GM18499 (cell line): ENCODE measurements around the gene EEF2.

Source experiments
- ATAC-seq: cut with Tn5 transposase; IDR thresholded peaks from one replicate; pipeline ENCODE4 v1.9.1; 2021; ENCODE audit warnings: moderate number of reproducible peaks; ENCODE audit not compliant: insufficient read depth, unreplicated experiment

EEF2 gene

DNA sequence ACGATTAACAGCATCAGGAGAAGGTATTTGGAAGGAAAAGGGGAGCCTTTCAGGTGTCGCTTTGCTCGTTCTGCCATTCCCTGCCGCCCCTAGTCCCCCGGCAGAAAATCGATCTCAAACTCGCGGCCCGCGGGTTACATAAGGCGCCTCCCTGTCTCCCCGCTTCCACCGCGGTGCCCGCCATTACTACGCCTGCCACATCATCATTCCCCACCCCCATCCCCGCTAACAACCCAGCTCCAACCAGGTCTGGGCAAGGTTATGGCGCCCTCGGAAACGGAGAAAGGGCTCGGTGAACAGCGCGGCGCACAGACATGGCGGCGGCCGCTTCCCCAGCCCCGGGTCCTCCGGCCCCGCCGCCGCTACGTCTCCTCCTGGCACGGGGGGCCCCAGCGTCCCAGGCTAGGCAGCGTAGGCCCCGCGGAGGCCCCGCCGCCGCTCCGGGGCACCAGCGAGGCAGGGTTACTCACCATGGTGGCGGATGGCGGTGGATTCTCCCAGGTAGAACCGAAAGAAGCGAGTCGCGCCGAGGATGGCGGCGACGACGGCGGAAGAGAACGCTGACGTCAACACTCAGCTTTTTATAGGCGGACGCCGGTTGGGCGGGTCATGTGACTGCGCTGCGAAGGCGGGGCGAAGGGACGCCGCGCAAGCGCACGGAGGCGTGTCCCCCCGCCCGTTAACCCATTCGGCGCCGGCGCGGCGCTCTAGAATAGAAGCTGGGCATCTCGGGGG, at the start of gene EEF2:
Gene EEF2, minus strand, starts transcription at position 556 of the 735 bp plus-strand sequence. Its CDS starts 83 bp downstream, at position 473.
- no peak for ATAC-seq

DNA sequence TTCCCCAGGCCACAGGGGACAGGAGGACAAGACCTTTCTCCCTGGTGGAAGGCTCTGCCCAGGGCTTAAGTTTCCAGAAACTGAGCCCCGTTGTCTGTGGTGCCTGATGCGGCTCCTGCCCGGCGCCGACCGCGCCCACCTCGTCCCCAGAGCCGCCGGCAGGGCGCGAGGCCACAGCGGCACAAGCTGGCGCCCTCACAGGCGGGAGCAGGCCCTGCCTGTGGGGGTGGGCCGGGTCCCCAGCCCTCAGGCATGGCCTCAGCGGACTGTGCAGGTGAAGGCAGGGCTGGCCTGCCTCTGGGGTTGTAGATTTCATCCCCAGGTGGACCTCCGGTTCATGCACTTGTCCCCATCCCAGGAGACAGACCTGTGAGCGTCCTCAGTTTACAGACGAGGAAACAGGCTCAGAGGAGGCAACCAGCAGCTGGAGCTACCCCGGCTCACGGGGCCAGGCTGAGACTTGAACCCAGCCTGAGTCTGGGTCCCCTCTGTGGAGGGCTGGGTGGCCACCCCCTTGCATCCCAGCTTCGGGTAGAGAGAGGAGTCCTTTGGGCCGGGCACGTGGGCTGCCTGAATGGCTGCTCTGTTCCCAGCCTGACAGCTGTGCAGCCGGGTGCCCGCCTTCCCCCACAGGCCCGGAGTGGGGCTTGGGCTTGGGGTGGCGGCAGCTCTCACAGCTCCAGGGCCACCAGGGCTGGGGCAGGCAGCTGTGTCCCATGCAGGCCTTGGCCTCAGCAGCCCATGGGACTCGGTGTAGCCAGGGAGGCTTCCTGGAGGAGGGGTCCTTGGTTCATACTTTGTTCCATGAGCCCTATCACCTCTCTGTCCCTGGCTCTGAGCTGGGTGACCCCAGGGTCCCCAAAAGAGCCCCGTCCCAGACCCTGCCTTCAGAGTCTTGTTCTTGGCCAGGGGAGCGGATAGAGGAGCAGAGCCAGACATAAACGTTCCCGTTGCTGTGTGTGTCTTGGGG, 49.1 kb upstream of the EEF2 start:
- no peak for ATAC-seq

DNA sequence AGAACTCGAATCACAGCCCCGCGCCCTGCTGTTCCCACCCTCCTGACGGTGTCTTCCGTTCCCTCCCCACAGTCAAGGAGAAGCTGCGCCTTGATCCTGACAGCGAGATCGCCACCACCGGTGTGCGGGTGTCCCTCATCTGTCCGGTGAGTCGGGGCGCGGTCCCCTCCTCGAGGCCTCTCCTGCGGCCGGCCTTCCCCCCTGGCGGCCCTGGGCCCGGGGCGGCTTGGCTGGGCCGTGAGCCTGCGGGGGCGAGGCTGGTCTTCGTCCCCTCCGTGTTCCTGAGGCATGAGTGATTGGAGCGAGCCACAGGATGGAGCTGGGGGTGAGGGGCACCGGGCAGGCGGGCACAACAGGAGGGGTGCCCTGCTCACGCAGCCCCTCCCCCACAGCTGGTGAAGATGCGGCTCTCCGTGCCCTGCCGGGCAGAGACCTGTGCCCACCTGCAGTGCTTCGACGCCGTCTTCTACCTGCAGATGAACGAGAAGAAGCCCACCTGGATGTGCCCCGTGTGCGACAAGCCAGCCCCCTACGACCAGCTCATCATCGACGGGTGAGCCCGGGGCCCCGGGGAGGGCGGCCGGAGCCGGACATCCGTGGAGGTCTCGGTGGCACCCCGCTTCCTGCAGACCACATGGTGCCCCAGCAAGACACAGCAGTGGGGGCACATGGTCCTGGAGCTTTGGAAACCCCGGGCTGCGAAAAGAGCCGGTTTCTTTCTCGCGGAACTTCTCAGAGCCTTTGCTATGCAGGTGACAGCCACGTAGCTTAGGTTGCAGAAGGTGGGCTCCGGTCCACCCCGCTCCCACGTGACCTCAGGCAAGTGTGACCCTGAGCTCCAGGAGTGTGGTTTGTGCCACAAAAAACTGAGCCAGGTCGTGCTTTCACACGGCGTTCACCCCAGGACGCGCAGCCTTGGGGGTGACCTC, 48.0 kb upstream of the EEF2 start:
- ATAC-seq: no peak

DNA sequence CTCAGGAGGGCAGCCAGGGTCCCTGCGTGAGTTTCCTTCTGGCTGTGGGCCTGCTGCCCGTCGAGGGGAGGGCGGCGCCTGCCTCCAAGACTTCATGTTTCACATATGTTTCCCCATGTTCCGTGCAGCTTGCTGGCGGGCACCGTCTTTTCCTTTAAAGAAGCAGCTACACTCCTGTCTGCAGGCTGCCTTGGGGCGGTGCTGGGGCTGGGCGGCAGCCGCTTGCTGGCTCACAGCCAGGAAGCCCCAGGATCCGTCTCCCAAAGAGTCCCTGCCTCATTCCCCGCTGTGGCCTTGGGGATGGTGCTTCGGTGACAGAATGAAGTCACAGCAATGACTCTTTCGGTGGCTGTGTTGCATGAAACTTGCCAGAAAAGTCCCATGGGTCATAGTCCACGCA, 47.2 kb upstream of the EEF2 start:
- no peak for ATAC-seq

DNA sequence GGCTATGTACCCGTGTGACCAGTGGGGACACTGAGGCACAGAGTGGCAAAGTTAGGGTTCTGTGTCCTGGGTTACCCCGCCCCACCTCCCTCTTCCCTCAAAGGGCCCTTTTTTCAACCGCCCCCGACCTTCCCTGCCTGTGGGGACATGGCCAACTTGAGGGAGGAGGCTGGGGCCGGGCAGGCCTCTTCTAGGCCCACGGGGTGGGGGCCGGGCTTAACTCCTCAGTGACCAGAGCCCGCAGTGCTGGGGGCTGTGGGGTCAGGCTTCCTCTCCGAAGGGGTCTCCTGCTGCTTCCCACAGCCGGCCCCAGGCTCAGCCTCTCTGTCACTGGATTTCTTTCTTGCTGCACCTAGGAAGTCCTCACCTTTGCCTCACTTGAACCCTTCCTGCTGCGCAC, 46.2 kb upstream of the EEF2 start:
- ATAC-seq: no peak

DNA sequence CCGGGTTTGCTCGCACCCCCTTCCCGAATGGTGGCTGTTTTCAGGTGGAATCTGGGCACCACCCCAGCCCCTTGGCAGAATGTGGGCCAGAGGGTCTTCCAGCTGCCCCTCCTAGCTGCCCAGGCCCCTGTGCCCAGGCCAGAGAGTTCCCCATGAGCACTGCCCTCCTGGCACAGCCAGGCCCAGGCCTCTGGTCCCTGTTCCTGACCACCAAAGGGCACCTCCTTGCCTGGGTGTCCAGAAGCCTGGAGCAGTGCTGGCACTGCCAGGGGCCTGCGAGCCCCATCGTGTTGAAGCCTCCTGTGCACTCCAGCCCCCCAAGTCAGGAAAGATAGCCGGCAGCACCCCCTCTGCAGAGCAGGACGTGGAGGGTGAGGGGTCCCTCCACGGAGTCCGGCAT, 45.7 kb upstream of the EEF2 start:
- no peak for ATAC-seq

DNA sequence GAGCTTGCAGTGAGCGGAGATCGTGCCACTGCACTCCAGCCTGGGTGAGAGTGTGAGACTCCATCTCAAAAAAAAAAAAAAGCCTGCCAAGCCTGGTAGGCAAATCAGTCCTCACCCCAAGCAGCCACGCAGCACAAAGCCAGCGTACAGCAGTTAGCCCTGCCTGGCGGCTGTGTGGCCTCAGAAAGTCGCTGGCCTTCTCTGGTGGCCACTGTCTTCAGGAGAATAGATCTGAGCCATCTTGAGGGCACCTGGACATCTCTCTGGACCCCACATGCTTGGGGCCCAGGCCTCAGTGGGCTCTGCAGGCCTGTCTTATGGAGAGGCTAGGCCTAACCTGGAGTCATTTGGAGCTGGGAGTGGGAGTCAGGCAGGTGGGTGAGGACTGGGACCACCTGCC, 45.3 kb upstream of the EEF2 start:
- ATAC-seq: no peak

DNA sequence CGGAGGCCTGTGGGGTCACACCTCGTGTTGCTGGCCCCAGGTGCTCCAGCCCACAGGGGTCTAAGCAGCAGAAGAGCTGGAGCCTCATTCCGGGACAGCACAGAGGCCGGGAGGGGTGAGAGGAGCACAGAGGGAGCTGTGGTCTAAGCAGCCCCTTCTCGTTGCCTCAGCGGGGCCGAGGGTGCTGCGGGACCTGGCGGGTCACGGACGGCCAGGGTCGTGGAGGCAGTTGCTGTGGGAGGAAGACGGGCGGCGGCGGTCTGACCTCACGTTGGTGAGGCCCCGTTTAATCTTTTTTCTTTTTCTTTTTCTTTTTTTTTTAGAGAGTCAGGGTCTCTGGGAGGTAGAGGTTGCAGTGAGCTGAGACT, 44.0 kb upstream of the EEF2 start:
- no peak for ATAC-seq

DNA sequence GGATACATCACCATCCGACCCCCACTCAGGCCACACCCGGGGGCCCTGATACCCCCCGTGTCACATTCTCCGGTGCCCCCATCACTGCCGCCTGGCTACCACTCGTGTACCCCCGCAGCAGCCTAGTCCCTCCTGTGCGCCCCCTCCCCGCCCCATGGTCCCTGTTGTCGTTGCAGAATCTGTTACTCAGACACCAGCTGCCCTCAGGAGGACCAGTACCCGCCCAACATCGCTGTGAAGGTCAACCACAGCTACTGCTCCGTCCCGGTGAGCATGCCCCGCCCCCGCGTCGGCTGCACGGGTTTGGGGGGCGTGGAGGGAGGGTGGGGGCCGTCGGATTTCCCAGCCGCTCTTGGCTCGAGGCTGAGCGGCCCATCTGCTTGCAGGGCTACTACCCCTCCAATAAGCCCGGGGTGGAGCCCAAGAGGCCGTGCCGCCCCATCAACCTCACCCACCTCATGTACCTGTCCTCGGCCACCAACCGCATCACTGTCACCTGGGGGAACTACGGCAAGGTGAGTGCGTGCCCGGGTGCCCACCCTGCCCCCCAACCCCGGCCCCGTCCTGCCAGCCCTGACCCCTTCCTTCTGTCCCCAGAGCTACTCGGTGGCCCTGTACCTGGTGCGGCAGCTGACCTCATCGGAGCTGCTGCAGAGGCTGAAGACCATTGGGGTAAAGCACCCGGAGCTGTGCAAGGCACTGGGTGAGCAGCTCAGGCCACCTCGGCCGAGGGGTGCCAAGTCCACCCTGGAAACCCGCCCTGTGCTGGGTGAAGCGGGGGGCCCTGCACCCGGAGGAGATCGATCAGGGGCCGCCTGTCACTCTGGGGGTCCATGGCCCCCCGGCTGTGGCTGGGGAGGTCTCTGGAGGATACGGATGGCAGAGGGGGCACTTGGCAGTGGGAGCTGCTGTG, 43.3 kb upstream of the EEF2 start:
- no peak for ATAC-seq

DNA sequence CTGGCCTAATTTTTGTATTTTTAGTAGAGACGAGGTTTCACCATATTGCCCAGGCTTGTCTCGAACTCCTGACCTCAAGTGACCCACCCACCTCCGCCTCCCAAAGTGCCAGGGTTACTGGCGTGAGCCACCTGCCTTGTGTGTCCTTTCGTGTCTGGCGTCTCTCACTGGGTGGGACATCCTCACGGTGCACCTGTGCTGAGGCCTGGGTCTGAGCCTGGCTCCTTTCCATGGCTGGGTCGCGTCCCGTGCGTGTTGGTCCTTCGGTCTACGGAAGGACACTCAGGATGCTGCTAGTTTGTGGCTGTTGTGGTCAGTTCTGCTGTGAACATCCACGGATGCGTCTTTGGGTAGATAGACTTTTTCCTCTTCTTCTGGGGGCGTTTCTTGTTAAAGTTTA, 41.9 kb upstream of the EEF2 start:
- ATAC-seq: no peak

DNA sequence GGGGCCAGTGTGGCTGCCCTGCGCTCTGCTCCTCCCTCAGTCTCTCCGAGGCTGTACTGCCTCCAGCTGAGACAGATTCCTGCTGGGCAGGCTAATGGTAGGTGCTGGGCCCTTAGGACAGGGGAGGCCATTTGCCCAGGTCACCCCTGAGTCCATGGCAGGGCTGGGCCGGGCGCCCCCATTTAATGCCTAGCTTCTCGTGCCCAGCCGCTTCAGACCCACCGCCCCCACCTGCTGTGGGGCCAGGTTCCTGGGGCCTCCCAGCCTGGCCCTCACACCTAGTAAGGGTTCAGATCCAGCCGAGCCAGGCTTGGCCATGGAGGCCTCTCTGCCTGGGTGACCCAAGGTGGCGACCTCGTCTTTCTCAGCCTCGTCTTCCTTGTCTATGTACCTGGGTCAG, 40.1 kb upstream of the EEF2 start:
- ATAC-seq: no peak

DNA sequence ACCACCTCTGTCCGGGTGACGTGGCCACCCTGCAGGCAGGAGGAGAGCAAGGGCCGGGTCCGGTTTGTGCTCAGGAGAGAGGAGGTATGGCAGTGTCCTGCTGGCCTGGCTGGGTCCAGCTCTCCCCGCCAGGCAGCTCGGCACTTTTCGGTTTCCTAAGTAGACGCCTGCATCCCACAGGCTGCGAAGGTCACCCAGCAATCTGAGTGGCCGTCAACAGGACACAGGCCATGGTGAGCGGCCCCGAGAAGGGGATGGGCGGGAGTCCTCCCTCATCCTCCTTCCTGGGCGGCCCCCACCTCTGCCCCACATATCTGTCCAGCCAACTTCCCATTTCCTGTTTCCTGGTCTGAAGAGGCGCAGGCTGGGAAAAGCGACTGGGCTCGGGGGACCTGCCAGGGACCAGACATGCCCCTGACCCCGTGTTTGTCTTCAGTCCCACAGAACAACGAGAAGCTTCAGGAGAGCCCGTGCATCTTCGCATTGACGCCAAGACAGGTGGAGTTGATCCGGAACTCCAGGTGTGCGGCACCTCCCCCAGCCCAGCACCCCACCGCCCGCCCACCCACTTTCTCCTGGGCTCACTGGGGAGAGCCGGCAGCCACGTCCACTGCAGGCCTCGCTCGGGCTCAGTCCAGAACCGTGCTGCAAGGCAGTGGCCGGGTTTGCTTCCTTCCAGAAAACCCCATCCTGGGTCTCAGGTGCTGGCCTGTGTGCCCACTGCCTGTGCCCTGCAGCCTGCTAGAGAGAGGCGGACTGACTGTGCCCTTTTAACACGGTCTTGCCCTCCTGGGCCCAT, 38.5 kb upstream of the EEF2 start:
- ATAC-seq: no peak

DNA sequence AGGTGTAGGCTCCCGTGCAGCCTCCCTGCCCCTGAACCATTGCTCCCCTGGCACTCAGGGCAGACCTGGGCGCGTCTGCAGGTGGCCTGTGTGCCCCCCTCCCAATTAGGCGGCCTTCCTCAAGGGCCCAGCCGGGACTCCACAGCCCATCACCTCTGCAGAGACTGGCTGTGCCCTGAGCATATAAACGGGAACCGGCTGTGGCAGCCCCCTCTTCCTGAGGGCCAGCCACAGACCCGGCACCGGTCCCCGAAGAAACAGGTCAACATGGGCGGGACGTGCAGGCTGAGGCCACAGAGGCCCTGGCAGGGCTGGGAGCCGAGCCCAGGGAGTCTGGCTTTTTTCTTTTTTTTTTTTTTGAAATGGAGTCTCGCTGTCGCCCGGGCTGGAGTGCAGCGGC, 34.3 kb upstream of the EEF2 start:
- no peak for ATAC-seq

DNA sequence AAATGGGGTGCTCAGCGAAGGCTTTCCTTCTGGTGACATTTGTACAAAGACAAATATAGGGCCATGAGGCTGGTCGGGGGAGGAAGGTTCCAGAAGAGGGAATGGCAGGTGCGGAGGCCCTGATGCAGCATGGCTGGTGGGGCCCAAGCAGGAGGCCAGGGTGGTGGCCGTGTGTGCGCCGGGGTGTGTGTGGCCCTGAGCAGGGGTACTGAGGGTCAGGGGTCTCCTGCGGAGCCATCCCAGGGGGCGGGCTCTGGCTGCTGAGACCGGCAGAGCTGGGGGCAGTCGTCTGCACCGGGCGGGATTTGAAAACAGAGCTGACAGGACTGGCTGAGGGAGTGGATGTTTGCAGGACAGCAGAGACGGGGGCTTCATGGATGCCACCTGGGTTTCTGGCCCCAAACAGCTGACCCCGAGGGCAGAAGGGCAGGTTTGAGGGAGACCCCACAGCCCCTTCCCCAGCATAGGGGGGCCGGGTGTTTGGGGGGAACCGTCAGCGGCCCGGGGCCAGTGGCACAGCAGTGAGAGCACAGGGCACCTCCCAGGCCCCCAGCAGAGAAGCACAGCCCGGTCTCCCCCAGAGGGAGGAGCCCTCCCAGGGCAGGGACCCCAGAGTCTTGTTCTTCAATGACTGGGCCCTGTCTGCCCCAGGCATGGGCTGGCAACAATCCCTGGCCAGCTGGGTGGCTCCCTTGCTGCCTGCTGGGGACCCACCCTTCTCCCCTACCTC, 33.7 kb upstream of the EEF2 start:
- no peak for ATAC-seq

DNA sequence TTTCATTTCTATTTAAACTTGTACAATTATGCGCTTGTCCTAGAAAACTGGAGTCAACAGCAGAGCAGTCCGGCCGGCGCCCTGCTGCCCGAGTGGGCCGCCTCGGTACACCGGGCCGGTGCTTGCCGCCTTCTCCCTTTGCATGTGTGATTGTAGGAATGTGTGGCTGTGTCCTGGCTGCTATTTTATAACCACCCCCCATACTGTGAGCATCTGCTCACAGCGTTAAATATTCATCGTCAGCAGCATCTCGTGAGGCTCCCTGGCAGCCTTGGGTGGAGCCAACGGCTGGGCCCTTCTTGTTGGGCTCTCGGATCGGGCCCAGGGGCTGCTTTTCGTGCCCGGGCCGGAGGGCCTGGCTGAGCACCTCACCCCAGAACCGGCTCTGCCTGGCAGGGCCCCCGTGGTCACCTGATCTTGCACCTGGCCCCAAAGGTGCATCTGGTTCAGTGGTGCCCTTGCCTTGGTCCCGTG, 32.9 kb upstream of the EEF2 start:
- no peak for ATAC-seq

DNA sequence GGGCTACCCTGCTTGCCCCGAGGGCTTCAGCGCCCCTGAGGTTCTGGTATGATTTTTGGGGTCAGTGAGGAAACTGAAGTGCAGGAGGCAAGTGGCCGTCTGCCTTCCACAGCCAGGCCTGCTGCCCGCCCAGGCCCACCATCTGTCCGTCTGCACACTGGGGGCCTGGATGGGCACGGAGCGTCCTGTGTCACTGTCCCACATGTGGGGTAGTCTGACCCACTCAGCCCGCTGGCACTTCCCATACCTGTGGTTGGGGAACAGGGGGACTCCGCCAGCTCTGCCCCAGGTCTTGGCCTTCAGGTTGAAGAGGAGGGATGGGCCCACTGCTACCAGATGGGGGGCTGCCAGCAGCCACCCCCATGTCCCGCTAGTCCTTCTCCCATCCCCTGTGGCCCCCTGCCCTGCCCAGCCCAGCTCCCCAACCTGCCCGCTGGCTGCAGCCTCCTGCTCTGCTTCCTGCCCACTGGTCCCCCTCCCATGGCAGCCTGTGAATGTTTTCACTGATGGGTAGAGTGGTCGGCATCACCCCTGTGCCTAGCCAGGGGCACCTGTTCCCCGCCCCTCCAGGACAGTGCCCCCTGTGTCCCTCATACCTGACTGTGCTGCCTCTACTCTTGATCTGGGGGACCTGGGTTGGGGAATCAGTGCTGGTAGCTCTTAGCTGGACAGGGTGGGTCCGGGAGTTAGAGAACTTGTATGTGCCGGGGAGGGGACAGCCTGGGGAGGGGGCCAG, 31.8 kb upstream of the EEF2 start:
- no peak for ATAC-seq

DNA sequence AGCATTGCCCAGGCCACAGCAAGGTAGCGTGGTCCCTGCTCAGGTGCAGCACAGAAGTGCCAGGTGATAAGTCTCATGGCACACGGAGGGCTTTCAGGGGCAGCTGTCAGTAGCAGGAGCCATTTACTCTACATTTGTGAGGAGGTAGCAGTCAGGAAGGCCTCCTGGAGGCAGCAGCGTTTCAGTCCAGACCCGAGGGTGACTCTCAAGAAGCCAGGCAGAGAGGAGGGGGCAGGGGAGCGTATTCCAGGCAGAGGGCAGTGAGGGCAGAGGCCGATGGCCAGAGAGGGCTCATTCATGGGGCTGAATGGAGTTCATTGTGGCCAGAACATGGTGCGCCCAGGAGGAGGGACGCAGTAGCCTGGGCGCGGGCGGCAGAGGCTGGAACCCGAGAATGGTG, 31.2 kb upstream of the EEF2 start:
- ATAC-seq: no peak
